Muscle of back (tissue), 13 donors: ENCODE data around the gene PHF23. TPM values are rescaled to one million over a fixed set of nuclear protein-coding genes. Genes with fewer than 3 reads are reported as not detected.

ENCODE experiments used
- DNase-seq, 3 donors: peaks; one replicate each; pipeline versions ENCODE4 v3.0.0 to v3.0.0-alpha.2; 2013
- long read RNA-seq, 9 donors: transcript quantifications; one replicate each; lab custom pipeline, GENCODE V29; 2026
- polyA plus RNA-seq, 10 donors: library from polyadenylated mRNA; unstranded; fragments of 120-200 nt; gene quantifications; one replicate each; pipeline ENCODE4 v1.2.1, GENCODE V29; 2013; ENCODE audit not compliant: insufficient read length in 10 of 10

The PHF23 gene
- polyA plus RNA-seq = 10 to 100 TPM; 28.1 to 46.1 (median 34.4) TPM
- long read RNA-seq, donor 1, transcript PHF23-201 (5 exons, 2,037 nt) = major isoform, 5 of 23 reads
- long read RNA-seq, donor 1, partial matches to known transcripts = 17 of 23 reads
- long read RNA-seq, donor 1, other reads (novel, unspliced or antisense) = 0 of 23 reads
- long read RNA-seq, donor 2, transcript PHF23-201 (5 exons, 2,037 nt) = major isoform, 7 of 7 reads
- long read RNA-seq, donor 2, partial matches to known transcripts = 0 of 7 reads
- long read RNA-seq, donor 2, other reads (novel, unspliced or antisense) = 0 of 7 reads
- long read RNA-seq, donor 3 = 0 reads
- long read RNA-seq, donor 4, transcript PHF23-201 (5 exons, 2,037 nt) = major isoform, 6 of 11 reads
- long read RNA-seq, donor 4, partial matches to known transcripts = 5 of 11 reads
- long read RNA-seq, donor 4, other reads (novel, unspliced or antisense) = 0 of 11 reads
- long read RNA-seq, donor 5, partial matches to known transcripts = 14 of 19 reads
- long read RNA-seq, donor 5, other reads (novel, unspliced or antisense) = 0 of 19 reads
- long read RNA-seq, donor 6, partial matches to known transcripts = 16 of 18 reads
- long read RNA-seq, donor 6, other reads (novel, unspliced or antisense) = 0 of 18 reads
- long read RNA-seq, donor 7, partial matches to known transcripts = 5 of 7 reads
- long read RNA-seq, donor 7, other reads (novel, unspliced or antisense) = 0 of 7 reads
- long read RNA-seq, donor 8, partial matches to known transcripts = 9 of 12 reads
- long read RNA-seq, donor 8, other reads (novel, unspliced or antisense) = 0 of 12 reads
- long read RNA-seq, donor 9, partial matches to known transcripts = 0 of 2 reads
- long read RNA-seq, donor 9, other reads (novel, unspliced or antisense) = 0 of 2 reads

GRCh38 chr17:7239091-7240027 is at the start of gene PHF23:
Gene PHF23, minus strand, starts transcription at chr17:7239457. Its CDS starts 178 bp downstream, at chr17:7239279.
- peak; percentile 100 for DNase-seq

- no peak for DNase-seq
Observed at GRCh38 chr17:7285679-7286078, 46.4 kb upstream of the PHF23 start.

- no peak for DNase-seq
Observed at GRCh38 chr17:7284911-7285310, 45.7 kb upstream of the PHF23 start.

- no peak for DNase-seq
Observed at GRCh38 chr17:7283471-7284216, 44.4 kb upstream of the PHF23 start.

GRCh38 chr17:7282752-7283321 is 43.6 kb upstream of the PHF23 start:
- no peak for DNase-seq

- peak in 2 of 3 donors; percentile 40 to 53 for DNase-seq
Observed at GRCh38 chr17:7281953-7282751, 42.9 kb upstream of the PHF23 start.

GRCh38 chr17:7281074-7281952 is 42.1 kb upstream of the PHF23 start, which contains the start of gene SLC2A4:
Gene SLC2A4, plus strand, starts transcription at chr17:7281718. Its CDS starts 217 bp downstream, at chr17:7281935.
- DNase-seq = peak; percentile 91 to 94 (median 92)

- DNase-seq = peak; percentile 74 to 93 (median 88)
Observed at GRCh38 chr17:7280519-7281073, 41.3 kb upstream of the PHF23 start.

GRCh38 chr17:7279448-7279847 is 40.2 kb upstream of the PHF23 start:
- no peak for DNase-seq

- DNase-seq = no peak
Observed at GRCh38 chr17:7266784-7267183, 27.5 kb upstream of the PHF23 start.

GRCh38 chr17:7263801-7264078 is 24.5 kb upstream of the PHF23 start:
- DNase-seq = no peak

GRCh38 chr17:7262935-7263800 is 23.9 kb upstream of the PHF23 start:
- peak in 1 of 3 donors; percentile 26 for DNase-seq

GRCh38 chr17:7262192-7262934 is 23.1 kb upstream of the PHF23 start, which contains the start of gene CLDN7:
Gene CLDN7, minus strand, starts transcription at chr17:7262478. Its CDS starts 435 bp downstream, at chr17:7262043.
- no peak for DNase-seq

- peak in 1 of 3 donors; percentile 31 for DNase-seq
Observed at GRCh38 chr17:7261379-7262191, 22.3 kb upstream of the PHF23 start.

GRCh38 chr17:7260651-7261378 is 21.6 kb upstream of the PHF23 start:
- peak in 1 of 3 donors; percentile 59 for DNase-seq
